Central memory CD4-positive, alpha-beta T cell (primary cell): ENCODE measurements around the gene SETD6.
A peak's percentile ranks its signal among the peaks of the same experiment; 100 is the strongest.
"Not testable (repeated sequence)": the region's sequence is repeated elsewhere in the genome, so short reads cannot be mapped to it uniquely, and the experiment has no call there.

ENCODE experiments used
- DNase-seq: peaks from one replicate; pipeline ENCODE4 v3.0.0; 2022
- total RNA-seq, 3 experiments: gene quantifications; one replicate each; lab custom pipeline; 2026; lab: John Stamatoyannopoulos, UW

The SETD6 gene, protein sequence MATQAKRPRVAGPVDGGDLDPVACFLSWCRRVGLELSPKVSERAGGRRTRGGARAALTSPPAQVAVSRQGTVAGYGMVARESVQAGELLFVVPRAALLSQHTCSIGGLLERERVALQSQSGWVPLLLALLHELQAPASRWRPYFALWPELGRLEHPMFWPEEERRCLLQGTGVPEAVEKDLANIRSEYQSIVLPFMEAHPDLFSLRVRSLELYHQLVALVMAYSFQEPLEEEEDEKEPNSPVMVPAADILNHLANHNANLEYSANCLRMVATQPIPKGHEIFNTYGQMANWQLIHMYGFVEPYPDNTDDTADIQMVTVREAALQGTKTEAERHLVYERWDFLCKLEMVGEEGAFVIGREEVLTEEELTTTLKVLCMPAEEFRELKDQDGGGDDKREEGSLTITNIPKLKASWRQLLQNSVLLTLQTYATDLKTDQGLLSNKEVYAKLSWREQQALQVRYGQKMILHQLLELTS
- total RNA-seq: 31.3 to 43.5 (median 33.4) reads per million in 3 experiments

DNA sequence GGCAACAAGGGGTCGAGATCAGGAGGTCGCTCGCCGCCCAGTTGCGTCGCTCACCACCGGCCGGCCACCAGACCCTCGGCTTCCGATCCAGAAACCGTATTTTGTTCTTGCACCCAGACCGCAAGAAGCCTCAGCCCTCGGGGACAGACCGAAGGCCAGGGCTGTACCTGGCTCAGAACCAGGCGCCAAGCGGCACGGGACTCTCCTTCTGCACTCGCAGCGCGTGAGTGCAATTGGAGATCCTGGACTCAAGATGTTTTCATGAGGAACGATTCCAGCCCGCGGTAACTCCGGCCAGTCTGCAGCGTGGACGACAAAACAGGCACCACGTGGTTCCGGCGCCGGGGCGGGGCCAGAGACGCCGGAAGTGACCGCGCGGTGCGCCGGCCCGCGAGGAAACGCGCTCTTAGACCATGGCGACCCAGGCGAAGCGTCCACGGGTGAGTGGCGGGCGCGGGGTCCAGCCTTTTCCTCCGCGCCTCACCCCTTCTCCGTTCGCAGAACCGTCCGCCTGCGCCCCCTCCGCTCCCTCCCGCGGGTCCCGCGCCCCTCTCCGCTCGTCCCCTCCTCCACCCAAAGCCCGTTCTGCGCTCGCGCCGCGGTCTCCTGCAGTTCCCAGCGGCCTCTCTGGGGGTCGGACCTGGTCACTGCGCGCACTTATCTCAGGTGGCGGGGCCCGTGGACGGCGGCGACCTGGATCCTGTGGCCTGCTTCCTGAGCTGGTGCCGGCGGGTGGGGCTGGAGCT, at the start of gene SETD6:
SETD6 (plus strand) TSS at position 393 of the 746 bp plus-strand sequence; CDS start at position 414, 21 bp downstream.
- DNase-seq: peak; percentile 56

DNA sequence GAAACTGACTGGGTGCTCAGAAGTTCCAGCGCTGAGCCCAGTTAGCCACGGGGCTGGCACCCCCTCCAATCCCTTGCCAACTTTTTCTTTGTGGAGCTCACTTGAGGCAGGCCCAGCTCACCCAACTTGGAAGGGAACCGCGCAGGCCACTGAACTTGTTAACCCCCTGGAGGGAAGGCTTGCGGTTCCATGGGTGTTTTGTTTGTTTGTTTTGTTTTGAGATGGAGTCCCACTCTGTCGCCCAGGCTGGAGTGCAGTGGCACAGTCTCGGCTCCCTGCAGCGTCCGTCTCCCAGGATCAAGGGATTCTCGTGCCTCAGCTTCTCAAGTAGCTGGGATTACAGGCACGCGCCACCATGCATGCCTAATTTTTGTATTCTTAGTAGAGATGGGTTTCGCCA, 49.5 kb upstream of the SETD6 start:
- no peak for DNase-seq

DNA sequence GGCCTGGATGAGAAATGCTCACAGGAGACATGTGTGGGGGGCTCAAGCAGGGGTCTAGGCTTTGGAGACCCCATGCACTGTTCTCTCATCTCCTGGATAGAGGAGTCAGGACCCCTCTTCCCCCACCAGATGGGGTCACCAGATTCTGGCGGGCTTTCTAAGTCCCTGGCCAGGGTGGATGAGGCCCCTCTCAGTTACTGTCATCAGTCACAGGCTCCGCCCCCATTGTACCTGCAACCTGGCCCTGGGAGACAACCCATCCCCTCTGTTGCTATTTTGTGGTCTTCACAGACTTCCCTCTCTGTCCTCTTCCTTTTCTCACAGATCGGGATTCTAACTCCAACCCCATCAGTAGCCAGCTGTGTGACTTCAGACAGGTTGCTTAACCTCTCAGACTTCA, 48.9 kb upstream of the SETD6 start:
- DNase-seq: no peak

GRCh38 chr16:58467905-58468304, 47.4 kb upstream of the SETD6 start:
- DNase-seq: no peak

DNA sequence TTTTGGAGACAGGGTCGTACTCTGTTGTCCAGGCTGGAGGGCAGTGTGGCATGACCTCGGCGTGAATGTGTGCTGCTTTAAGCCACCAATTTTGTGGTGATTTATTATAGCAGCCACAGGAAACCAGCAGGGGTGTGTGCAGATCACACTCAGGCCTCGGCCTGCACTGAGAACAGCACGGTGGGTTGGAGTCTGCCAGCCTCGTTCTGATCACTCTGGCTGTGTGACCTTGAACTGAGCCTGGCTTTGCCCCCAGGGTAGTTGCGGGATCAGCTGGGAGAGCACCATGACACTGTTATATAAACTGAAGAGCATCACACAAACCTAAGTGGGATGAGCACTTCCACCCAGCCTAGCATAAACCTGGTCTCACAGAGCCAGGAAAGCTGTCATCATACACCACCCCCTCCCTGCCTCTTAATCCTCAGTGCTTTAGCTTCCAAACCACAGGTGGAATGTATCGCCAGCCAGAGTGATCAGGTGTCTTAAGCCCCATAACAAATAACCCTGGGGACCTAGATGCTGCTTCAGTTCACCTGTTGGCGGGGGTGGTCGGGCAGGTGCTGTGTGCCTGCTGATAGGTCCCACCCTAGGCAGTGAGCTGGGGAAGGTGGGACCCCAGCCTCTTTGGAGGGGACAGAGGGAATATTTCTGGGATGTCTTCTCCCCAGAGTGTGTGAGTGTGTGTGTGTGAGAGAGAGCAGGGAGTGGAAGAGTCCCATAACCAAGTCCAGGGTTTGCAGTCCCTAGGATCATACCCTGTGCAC, 43.9 kb upstream of the SETD6 start:
- no peak for DNase-seq

- DNase-seq: no peak
Measured at GRCh38 chr16:58472266-58472665, 43.1 kb upstream of the SETD6 start.

DNA sequence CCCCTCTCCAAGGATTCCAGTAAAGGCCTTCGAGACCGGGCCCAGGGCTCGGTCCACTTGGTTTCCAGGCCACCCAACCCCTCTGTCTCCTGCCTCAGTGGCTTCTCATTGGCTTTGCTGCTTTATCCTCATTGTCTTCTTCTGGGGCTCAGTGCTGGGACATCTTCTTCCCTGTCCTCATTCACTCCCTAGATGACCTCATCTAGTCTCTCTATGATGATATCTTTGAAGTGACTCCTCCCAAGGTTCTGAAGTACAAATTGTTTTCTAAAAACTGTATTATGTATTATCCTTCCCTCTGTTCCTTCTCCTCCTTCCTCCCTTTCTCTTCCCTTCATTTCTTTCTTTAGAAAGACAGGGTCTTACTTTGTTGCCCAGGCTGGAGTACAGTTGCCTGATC, 42.5 kb upstream of the SETD6 start:
- no peak for DNase-seq

DNA sequence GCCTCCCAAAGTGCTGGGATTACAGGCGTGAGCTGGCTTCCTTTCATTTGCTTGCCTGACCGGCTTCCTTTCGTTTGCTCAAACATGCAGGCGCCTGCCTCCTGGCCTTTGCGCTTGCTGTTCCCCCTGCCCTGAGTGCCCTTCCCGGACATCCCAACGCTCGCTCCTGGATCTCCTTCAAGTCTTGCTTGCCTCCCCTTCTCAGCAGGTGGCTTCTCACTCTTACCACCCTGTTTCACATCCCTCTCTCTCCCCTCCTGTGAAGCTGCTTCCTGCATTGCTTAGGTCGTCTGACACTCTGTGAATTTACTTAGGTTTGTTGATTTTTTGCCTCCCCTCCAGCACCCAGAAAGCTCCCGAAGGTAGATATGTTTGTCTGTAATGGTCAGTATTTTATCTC, 41.0 kb upstream of the SETD6 start:
- DNase-seq: no peak

DNA sequence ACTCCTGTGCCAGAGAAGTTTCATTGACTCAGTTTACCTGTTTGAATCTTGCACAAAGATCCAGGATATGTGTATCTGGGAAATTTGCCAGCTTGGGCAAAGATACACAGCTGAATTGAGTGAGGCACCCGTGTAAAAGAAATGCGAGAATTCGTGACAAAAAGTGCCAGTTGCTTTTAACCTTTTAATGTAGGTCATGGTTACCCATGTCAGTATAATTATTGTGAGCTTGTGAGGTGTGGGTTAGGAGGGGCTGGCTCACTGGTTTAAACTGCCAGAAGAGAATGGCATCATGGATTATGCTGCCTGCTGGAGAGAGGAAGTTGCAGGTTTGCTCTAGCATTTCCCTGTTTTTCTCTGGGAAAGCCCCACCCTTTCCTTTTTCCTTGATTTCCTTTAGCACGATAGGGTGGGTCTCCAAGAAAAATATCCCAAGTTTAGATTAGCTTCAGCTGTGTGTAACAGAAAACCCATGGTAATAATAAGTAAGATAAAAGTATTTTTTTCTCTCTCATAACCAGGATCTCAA, 40.2 kb upstream of the SETD6 start:
- no peak for DNase-seq

GRCh38 chr16:58476791-58477190, 38.5 kb upstream of the SETD6 start:
- DNase-seq: no peak

DNA sequence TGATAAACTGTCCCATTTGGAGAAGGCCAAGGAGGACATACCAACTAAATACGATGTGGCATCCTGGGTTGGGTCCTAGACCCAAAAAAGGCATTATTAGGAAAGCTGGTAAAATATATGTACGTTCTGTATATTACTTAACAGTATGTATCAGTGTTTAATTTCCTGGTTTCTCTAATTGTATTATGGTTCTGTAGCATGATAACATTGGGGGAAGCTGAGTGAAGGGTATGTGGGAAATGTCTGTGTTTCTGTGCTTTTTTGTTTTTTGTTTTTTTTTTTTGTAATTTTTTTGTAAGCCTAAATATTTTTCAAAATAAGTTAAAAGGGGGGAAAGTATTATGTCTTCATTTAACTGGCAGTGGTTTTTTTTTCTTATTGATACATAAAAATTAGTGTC, 36.9 kb upstream of the SETD6 start:
- DNase-seq: no peak

DNA sequence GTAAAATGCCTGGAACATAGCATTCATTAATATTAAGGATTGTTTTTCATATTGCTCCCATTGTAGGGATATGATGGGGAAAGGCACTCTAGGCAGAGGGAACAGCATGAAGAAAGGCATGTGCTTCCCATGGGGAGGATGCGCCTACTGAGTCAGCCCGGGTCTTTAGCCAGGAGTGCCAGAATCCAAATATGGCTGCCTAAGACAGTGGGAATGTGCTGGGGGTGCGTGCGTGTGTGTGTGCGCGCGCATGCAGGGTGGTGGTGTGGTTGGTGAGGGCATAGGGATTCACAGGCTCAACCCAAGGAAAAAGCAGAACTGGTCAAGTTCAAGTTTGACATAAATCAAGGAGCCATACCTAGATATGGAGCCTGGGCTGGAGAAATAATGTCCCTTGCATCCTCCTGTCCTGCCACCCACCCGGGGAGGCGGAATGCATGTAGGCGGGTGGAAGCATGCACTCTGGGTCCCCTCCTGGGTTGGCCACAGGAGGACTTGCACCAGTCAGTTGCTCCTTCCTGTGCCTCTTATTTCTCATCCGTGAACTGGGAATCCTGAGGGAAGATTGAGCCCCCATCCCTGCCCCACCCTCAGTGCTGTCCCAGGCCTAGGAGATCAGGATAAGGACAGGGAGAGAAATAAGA, 34.0 kb upstream of the SETD6 start:
- no peak for DNase-seq

DNA sequence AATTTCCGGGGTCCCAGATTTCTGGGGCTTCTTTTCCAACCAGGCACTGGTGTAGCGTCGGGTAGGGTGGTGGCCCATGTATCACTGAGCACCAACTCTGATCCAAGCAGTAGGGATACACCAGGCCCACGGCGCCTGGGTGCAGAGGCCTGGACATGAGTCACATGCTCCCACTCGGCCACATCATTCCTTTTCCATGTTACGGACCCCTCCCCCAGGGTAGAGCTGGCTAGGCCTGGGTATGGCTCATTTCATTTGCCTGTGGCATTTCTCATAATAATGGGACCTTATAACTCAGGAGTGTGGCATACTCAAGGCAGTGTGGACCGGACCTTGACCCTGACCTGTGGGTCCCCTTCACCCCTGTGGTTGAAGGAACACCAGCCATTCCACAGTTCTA, 33.4 kb upstream of the SETD6 start:
- no peak for DNase-seq

- DNase-seq: no peak
Measured at GRCh38 chr16:58485184-58485887, 30.0 kb upstream of the SETD6 start.

DNA sequence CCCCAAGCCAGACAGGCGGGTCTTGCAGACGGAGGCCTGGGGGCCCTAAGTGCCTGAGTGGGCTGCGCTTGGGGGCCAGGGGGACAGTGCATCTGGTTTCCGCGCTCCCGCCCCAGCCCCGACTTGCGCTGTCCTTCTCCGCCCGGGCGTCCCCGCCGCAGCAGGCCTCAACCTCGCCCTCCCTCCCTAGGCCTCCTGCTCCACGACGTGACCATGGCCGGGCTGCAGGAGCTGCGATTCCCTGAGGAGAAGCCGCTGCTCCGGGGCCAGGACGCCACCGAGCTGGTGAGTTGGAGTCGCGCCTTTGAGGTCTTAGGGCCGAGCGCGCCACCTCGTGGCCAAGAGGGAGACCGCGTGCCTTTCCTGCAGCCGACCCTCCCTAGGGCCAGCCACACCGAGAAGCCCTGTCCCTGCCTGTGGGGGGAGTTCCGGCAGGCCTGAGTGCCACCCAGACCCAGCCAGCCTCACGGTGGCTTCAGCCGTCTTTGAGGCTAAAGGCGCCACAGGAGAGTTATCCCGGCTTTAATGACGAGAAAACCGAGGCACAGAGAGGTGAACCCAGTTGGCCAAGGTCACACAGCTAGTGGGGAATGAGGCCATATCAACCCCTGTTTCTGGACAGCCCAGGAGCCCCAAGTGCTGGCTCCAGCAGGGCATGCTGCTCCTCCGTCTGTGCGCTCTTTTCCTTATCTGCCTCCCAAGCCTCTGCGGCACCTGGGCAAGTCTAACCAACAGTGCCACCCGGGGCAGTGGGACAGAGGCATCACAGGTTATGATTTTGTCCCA, 27.6 kb upstream of the SETD6 start:
- peak; percentile 52 for DNase-seq

DNA sequence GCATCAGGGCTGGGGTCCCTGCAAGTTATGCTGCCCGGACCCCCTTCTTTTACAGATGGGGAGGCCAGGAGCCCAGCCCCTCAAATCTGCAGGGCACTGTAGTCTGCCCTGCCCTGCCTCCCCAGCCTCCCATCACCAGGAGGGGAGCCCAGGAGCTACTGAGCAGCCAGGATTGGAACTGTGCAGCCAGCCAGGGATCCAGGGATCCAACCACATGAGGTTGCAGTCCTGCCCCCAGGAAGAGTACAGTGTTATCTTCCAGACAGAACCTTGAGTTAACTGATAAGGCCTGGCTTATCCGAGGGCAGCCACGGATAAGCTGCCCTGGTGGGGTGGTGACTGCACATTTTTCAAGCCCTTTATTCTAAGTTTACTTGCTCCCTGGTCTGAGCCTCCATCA, 26.8 kb upstream of the SETD6 start:
- DNase-seq: no peak

GRCh38 chr16:58490065-58490464, 25.3 kb upstream of the SETD6 start:
- DNase-seq: no peak

- not testable (repeated sequence) for DNase-seq
Measured at GRCh38 chr16:58490539-58490938, 24.8 kb upstream of the SETD6 start.

DNA sequence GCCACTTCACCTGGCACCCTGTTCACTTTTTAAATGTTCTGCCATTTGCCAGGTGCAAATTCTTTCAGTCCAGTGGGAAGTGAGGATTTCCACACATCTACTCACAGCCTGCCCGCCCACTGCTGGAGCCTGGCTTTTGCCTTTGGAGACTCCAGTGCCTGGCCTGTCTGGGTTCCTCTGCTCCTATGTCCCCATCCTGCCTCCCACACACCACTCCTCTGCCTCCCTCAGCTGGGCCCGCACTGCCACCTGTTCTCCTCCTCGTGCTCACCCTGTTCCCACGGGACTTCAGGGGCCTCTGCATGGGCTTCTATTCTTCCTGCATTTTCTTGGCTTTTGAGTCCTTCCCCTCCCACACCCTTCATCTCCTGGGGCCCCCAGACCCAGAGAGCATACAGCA, 23.3 kb upstream of the SETD6 start:
- no peak for DNase-seq

GRCh38 chr16:58492735-58493134, 22.6 kb upstream of the SETD6 start:
- no peak for DNase-seq
